COLO668 (cell line): ENCODE measurements around the gene MINK1.

Experiments used
- DNase-seq: peaks from one replicate; lab custom pipeline; 2025; ENCODE audit not compliant: unreplicated experiment; lab: John Stamatoyannopoulos, UW

The MINK1 gene

GRCh38 chr17:4833178-4833940, at the start of gene MINK1:
MINK1 (plus strand) TSS chr17:4833340; CDS start chr17:4833584, 244 bp downstream.
- DNase-seq, result peak; percentile 95

- no peak for DNase-seq
Observed at GRCh38 chr17:4785311-4786105, 47.6 kb upstream of the MINK1 start.

- DNase-seq, result no peak
Observed at GRCh38 chr17:4786106-4786511, 47.0 kb upstream of the MINK1 start, which contains the start of gene VMO1. VMO1 (minus strand) TSS chr17:4786364; CDS start chr17:4786352, 12 bp downstream.

- no peak for DNase-seq
Observed at GRCh38 chr17:4786516-4786915, 46.6 kb upstream of the MINK1 start.

- DNase-seq, result no peak
Observed at GRCh38 chr17:4788159-4788806, 44.9 kb upstream of the MINK1 start.

GRCh38 chr17:4788807-4789700, 44.1 kb upstream of the MINK1 start, which contains the start of gene GLTPD2:
GLTPD2 (plus strand) TSS chr17:4788964; CDS start chr17:4789012, 48 bp downstream.
- peak; percentile 26 for DNase-seq

- no peak for DNase-seq
Observed at GRCh38 chr17:4789701-4789950, 43.5 kb upstream of the MINK1 start.

- DNase-seq, result peak; percentile 84
Observed at GRCh38 chr17:4789951-4790704, 43.0 kb upstream of the MINK1 start.

GRCh38 chr17:4790705-4791088, 42.4 kb upstream of the MINK1 start:
- no peak for DNase-seq

- no peak for DNase-seq
Observed at GRCh38 chr17:4795168-4795567, 38.0 kb upstream of the MINK1 start.

GRCh38 chr17:4796552-4796920, 36.6 kb upstream of the MINK1 start:
- DNase-seq, result peak; percentile 19

- peak; percentile 29 for DNase-seq
Observed at GRCh38 chr17:4800462-4801196, 32.5 kb upstream of the MINK1 start.

- DNase-seq, result no peak
Observed at GRCh38 chr17:4802228-4802627, 30.9 kb upstream of the MINK1 start, which contains the start of gene C17orf114. C17orf114 (minus strand) TSS chr17:4802328.

GRCh38 chr17:4806456-4806776, 26.7 kb upstream of the MINK1 start:
- DNase-seq, result no peak

GRCh38 chr17:4806777-4807604, 26.1 kb upstream of the MINK1 start, which contains the start of gene PLD2:
PLD2 (plus strand) TSS chr17:4807152; CDS start chr17:4807773, 621 bp downstream.
- DNase-seq, result peak; percentile 83

- no peak for DNase-seq
Observed at GRCh38 chr17:4807605-4808377, 25.3 kb upstream of the MINK1 start.

- no peak for DNase-seq
Observed at GRCh38 chr17:4808378-4808767, 24.8 kb upstream of the MINK1 start.
